Stimulated activated CD8-positive, alpha-beta memory T cell treated with anti-CD3 and anti-CD28 coated beads, Interleukin-4, amount 100 ng/mL, for 48 hours (primary cell): Measurements from ENCODE around the gene AFF3.

Experiments used
- DNase-seq: peaks from one replicate; pipeline ENCODE4 v3.0.0-alpha.2; 2020

Gene AFF3

GRCh38 chr2:99619151-99619550 is 523.2 kb downstream of the AFF3 start:
- DNase-seq, result no peak

GRCh38 chr2:99618579-99619097 is 523.8 kb downstream of the AFF3 start:
- DNase-seq, result no peak

GRCh38 chr2:99617811-99618210 is 524.6 kb downstream of the AFF3 start:
- no peak for DNase-seq

- DNase-seq, result no peak
Measured at GRCh38 chr2:99615247-99615771, 527.1 kb downstream of the AFF3 start.

- no peak for DNase-seq
Measured at GRCh38 chr2:99613980-99614379, 528.4 kb downstream of the AFF3 start.

- no peak for DNase-seq
Measured at GRCh38 chr2:99611786-99612185, 530.6 kb downstream of the AFF3 start.

GRCh38 chr2:99611034-99611433 is 531.4 kb downstream of the AFF3 start:
- no peak for DNase-seq

GRCh38 chr2:99609851-99610381 is 532.5 kb downstream of the AFF3 start:
- no peak for DNase-seq

- DNase-seq, result no peak
Measured at GRCh38 chr2:99608861-99609260, 533.5 kb downstream of the AFF3 start.

GRCh38 chr2:99607861-99608491 is 534.4 kb downstream of the AFF3 start:
- no peak for DNase-seq

GRCh38 chr2:99607454-99607853 is 534.9 kb downstream of the AFF3 start:
- no peak for DNase-seq

GRCh38 chr2:99605036-99605435 is 537.4 kb downstream of the AFF3 start:
- DNase-seq, result no peak

- DNase-seq, result no peak
Measured at GRCh38 chr2:99602476-99602875, 539.9 kb downstream of the AFF3 start.

- no peak for DNase-seq
Measured at GRCh38 chr2:99600981-99601651, 541.3 kb downstream of the AFF3 start.

- no peak for DNase-seq
Measured at GRCh38 chr2:99598441-99598840, 543.9 kb downstream of the AFF3 start.

GRCh38 chr2:99597616-99598015 is 544.8 kb downstream of the AFF3 start:
- DNase-seq, result no peak

- no peak for DNase-seq
Measured at GRCh38 chr2:99595373-99595772, 547.0 kb downstream of the AFF3 start.

- no peak for DNase-seq
Measured at GRCh38 chr2:99593692-99594427, 548.5 kb downstream of the AFF3 start.

- DNase-seq, result no peak
Measured at GRCh38 chr2:99576775-99577174, 565.6 kb downstream of the AFF3 start.

GRCh38 chr2:99573634-99574251 is 568.6 kb downstream of the AFF3 start:
- no peak for DNase-seq

- DNase-seq, result no peak
Measured at GRCh38 chr2:99572373-99573164, 569.8 kb downstream of the AFF3 start.

- DNase-seq, result no peak
Measured at GRCh38 chr2:99571954-99572353, 570.4 kb downstream of the AFF3 start.
